GM18502 (cell line): ENCODE data around the gene POLR2H.

Experiments used
- ATAC-seq: cut with Tn5 transposase; IDR thresholded peaks from one replicate; pipeline ENCODE4 v1.9.1; 2021; ENCODE audit warnings: mild to moderate bottlenecking; ENCODE audit not compliant: unreplicated experiment, poor library complexity

Gene POLR2H

GRCh38 chr3:184351511-184352148, 9.9 kb upstream of the POLR2H start:
- no peak for ATAC-seq

- ATAC-seq = no peak
Measured at GRCh38 chr3:184352149-184352785, 9.2 kb upstream of the POLR2H start.

- ATAC-seq = no peak
Measured at GRCh38 chr3:184352897-184353545, 8.5 kb upstream of the POLR2H start.

- ATAC-seq = no peak
Measured at GRCh38 chr3:184353546-184353941, 8.0 kb upstream of the POLR2H start.

- no peak for ATAC-seq
Measured at GRCh38 chr3:184354121-184354728, 7.3 kb upstream of the POLR2H start.

- no peak for ATAC-seq
Measured at GRCh38 chr3:184354754-184355153, 6.8 kb upstream of the POLR2H start.

- ATAC-seq = no peak
Measured at GRCh38 chr3:184355261-184356040, 6.1 kb upstream of the POLR2H start.

GRCh38 chr3:184357248-184358123, 4.0 kb upstream of the POLR2H start:
- ATAC-seq = no peak

- ATAC-seq = no peak
Measured at GRCh38 chr3:184358124-184358767, 3.3 kb upstream of the POLR2H start.

- no peak for ATAC-seq
Measured at GRCh38 chr3:184358921-184359350, 2.6 kb upstream of the POLR2H start.

GRCh38 chr3:184359610-184360009, 1.9 kb upstream of the POLR2H start:
- no peak for ATAC-seq

GRCh38 chr3:184360070-184360928, 1.2 kb upstream of the POLR2H start:
- ATAC-seq = no peak

GRCh38 chr3:184360929-184361531, 480 bp upstream of the POLR2H start:
- ATAC-seq = no peak

- ATAC-seq = peak; percentile 9
Measured at GRCh38 chr3:184361932-184362667, 590 bp downstream of the POLR2H start.

GRCh38 chr3:184362668-184363546, 1.4 kb downstream of the POLR2H start:
- ATAC-seq = peak; percentile 81

GRCh38 chr3:184366619-184367289, 5.2 kb downstream of the POLR2H start:
- ATAC-seq = no peak
